Tibial nerve (tissue), 4 donors: Measurements from ENCODE around the gene OLR1.

ENCODE experiments used
- EP300 ChIP-seq, 2 donors: sonication (generic); formaldehyde crosslinking; IDR thresholded peaks; one replicate each; pipeline ENCODE4 v1.6.1; 2017; ENCODE audit warnings: antibody characterized with exemption in 2 of 2, mild to moderate bottlenecking in 1 of 2
- POLR2A ChIP-seq, 2 donors: fragments of 450-650 bp; IDR thresholded peaks; one replicate each; pipeline ENCODE4 v1.6.1; 2017; ENCODE audit warnings: antibody characterized with exemption in 2 of 2, mild to moderate bottlenecking in 2 of 2, moderate library complexity in 2 of 2
- TF ChIP-seq, protein P1 (sequence below), 5 experiments: fragments of 200-600 bp in 3 of 5; fragments of 450-650 bp in 2 of 5; sonication (generic) in 3 of 5; IDR thresholded peaks; one replicate each; pipeline ENCODE4 v1.5.1; 2016 to 2019; ENCODE audit warnings: antibody characterized with exemption in 5 of 5, mild to moderate bottlenecking in 3 of 5, moderate library complexity in 2 of 5

DNA sequence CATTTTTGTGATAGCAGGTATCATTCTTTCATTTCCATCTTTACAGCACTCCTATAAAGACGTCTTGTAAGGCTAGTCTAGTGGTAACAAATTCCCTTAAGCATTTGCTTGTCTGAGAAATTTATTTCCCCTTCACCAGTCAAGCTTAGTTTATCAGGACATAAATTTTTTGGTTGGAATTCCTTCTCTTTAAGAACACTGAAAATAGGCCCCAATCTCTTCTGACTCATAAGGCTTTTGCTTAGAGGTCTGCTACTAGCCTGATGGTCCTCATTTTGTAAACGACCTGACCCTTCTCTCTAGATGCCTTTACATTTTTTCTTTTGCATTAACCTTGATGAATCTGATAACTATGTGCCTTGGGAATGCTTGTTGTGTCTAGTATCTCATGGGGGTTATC lies 20.3 kb downstream of the OLR1 start:
- TF ChIP-seq, protein P1, sequence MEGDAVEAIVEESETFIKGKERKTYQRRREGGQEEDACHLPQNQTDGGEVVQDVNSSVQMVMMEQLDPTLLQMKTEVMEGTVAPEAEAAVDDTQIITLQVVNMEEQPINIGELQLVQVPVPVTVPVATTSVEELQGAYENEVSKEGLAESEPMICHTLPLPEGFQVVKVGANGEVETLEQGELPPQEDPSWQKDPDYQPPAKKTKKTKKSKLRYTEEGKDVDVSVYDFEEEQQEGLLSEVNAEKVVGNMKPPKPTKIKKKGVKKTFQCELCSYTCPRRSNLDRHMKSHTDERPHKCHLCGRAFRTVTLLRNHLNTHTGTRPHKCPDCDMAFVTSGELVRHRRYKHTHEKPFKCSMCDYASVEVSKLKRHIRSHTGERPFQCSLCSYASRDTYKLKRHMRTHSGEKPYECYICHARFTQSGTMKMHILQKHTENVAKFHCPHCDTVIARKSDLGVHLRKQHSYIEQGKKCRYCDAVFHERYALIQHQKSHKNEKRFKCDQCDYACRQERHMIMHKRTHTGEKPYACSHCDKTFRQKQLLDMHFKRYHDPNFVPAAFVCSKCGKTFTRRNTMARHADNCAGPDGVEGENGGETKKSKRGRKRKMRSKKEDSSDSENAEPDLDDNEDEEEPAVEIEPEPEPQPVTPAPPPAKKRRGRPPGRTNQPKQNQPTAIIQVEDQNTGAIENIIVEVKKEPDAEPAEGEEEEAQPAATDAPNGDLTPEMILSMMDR (IDR thresholded peaks at IDR 0.05): no peak
- TF ChIP-seq POLR2A (IDR thresholded peaks at IDR 0.05) (no peak), EP300 (IDR thresholded peaks at IDR 0.05) (no peak)
